Naive thymus-derived CD8-positive, alpha-beta T cell (primary cell): ENCODE data around the gene LSM3. TPM values are rescaled to one million over a fixed set of nuclear protein-coding genes. Genes with fewer than 3 reads are reported as not detected.
"Not testable (repeated sequence)": the region's sequence is repeated elsewhere in the genome, so short reads cannot be mapped to it uniquely, and the experiment has no call there.

Experiments
- ATAC-seq, 2 donors: fragments of 150-1000 bp; cut with Tn5 transposase in 1 of 2; sonication (Bioruptor Pico), chemical (Tn5 transposase) in 1 of 2; 1 replicate in 1 of 2; 2 replicates in 1 of 2; pipeline ENCODE4 v1.10.0; 2021; ENCODE audit warnings: mild to moderate bottlenecking in 2 of 2, moderate library complexity in 2 of 2
- POLR2A ChIA-PET: fragments of 350-600 bp; sonication (Branson Sonifier 250); formaldehyde crosslinking; loops from one replicate; lab custom pipeline; 2021; ENCODE audit warnings: antibody characterized with exemption; lab: Charles Lee
- DNase-seq, 10 donors: peaks; one replicate each; pipeline versions ENCODE4 v3.0.0 to v3.0.0-alpha.2; 2020 to 2022
- H3K27ac Mint-ChIP-seq, 10 donors: one replicate each; pipeline ENCODE4 v1.8.0; 2020 to 2022; ENCODE audit warnings: mild to moderate bottlenecking in 10 of 10, mixed read lengths in 10 of 10, moderate library complexity in 4 of 10, inconsistent platforms in 1 of 10
- H3K27me3 Mint-ChIP-seq, 5 donors: one replicate each; pipeline ENCODE4 v1.8.0; 2021 to 2022; ENCODE audit warnings: mixed read lengths in 5 of 5
- H3K36me3 Mint-ChIP-seq, 3 donors: one replicate each; pipeline ENCODE4 v1.8.0; 2020 to 2022; ENCODE audit warnings: mixed read lengths in 3 of 3, mild to moderate bottlenecking in 2 of 3, inconsistent platforms in 1 of 3
- H3K4me1 Mint-ChIP-seq, 4 donors: one replicate each; pipeline ENCODE4 v1.8.0; 2021 to 2022; ENCODE audit warnings: mixed read lengths in 4 of 4
- H3K4me3 Mint-ChIP-seq, 10 donors: one replicate each; pipeline ENCODE4 v1.8.0; 2020 to 2022; ENCODE audit warnings: mild to moderate bottlenecking in 10 of 10, mixed read lengths in 10 of 10, moderate library complexity in 6 of 10, inconsistent platforms in 1 of 10
- H3K9me3 Mint-ChIP-seq, 9 donors: one replicate each; pipeline ENCODE4 v1.8.0; 2020 to 2022; ENCODE audit warnings: mixed read lengths in 9 of 9, mild to moderate bottlenecking in 3 of 9, inconsistent platforms in 1 of 9, moderate library complexity in 1 of 9
- polyA plus RNA-seq, 3 donors: library from polyadenylated mRNA; unstranded; fragments of 300-500 nt; fragmentation: Illumina TruSeq; gene quantifications; one replicate each; pipeline ENCODE4 v1.2.3, GENCODE V29; 2021
- total RNA-seq, 8 experiments: library from RNA in 2 of 8; stranded (reverse) in 2 of 8; gene quantifications; one replicate each; pipeline ENCODE4 v1.2.3 and lab custom pipeline; 2021 to 2026

LSM3 gene
- total and polyA plus RNA-seq, 5 experiments from 2014 or later = 10.4 to 26.5 (median 20.8) TPM

DNA sequence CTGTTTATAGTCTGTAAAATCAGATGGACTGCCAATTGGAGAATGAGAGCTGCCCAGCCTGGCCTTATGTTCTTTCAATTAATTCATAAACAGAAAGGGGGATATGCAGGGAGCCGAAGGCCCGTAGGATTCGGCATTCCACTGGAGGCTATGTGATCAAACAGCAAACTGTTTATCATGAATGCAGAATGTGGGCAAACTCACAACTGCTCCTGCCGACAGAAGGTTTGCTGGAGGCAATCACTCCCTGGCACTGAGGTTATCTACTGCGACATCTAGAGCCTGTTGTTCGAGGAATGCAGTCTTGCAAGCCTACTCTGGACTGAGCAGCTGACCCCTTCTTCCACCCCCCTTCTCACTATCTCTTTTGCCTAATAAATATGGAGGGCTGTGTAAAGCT is 51.1 kb downstream of the LSM3 start:
- POLR2A ChIA-PET, DNase-seq, ATAC-seq, H3K27ac Mint-ChIP-seq, H3K4me3 Mint-ChIP-seq: not testable (repeated sequence)
- H3K4me1 Mint-ChIP-seq = peaks cover 3 to 14% (median 8%) of the 10 kb centered on the region in 4 donors
- peaks cover 26 to 71% (median 40%) of the 10 kb centered on the region in 5 donors for H3K27me3 Mint-ChIP-seq
- peaks cover 0 to 21% (median 12%) of the 10 kb centered on the region in 9 donors for H3K9me3 Mint-ChIP-seq
- peaks cover 3 to 11% (median 5%) of the 10 kb centered on the region in 3 donors for H3K36me3 Mint-ChIP-seq

DNA sequence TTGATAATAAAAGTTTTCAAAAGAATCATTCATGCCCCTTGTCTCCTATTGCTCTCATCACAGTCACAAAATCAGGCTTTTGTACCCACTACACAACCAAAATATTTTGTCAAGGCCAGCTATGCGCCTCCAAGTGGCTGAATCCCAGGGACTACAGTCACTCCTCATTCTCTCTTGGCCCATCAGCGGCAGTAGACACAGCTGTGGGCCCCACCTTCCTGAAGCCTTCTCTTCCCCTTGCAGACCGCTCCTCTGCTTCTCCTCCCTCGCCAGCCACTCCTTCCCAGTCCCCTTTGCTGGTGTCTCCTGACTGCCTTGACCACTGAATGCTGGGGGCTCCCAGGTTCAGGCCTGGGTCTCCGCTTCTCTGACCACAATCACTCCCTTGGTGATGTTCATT is 52.1 kb downstream of the LSM3 start:
- Mint-ChIP-seq H3K36me3 (peaks cover 3 to 11% (median 5%) of the 10 kb centered on the region in 3 donors), H3K9me3 (peaks cover 0 to 23% (median 10%) of the 10 kb centered on the region in 9 donors), H3K27ac (no peak overlapping the region), H3K4me1 (peaks cover 3 to 14% (median 7%) of the 10 kb centered on the region in 4 donors), H3K4me3 (no peak overlapping the region), H3K27me3 (peaks cover 25 to 69% (median 44%) of the 10 kb centered on the region in 5 donors)
- POLR2A ChIA-PET = no interaction called here
- no peak for DNase-seq
- ATAC-seq = no peak

- POLR2A ChIA-PET = no interaction called here
- H3K27ac Mint-ChIP-seq = no peak overlapping the region
- no peak overlapping the region for H3K4me3 Mint-ChIP-seq
- no peak for DNase-seq
- ATAC-seq = no peak
- peaks cover 3 to 14% (median 7%) of the 10 kb centered on the region in 4 donors for H3K4me1 Mint-ChIP-seq
- peaks cover 3 to 11% (median 6%) of the 10 kb centered on the region in 3 donors for H3K36me3 Mint-ChIP-seq
- H3K9me3 Mint-ChIP-seq = peaks cover 0 to 23% (median 10%) of the 10 kb centered on the region in 9 donors
- peaks cover 26 to 67% (median 40%) of the 10 kb centered on the region in 5 donors for H3K27me3 Mint-ChIP-seq
Measured at GRCh38 chr3:14231145-14231990, 52.8 kb downstream of the LSM3 start.

DNA sequence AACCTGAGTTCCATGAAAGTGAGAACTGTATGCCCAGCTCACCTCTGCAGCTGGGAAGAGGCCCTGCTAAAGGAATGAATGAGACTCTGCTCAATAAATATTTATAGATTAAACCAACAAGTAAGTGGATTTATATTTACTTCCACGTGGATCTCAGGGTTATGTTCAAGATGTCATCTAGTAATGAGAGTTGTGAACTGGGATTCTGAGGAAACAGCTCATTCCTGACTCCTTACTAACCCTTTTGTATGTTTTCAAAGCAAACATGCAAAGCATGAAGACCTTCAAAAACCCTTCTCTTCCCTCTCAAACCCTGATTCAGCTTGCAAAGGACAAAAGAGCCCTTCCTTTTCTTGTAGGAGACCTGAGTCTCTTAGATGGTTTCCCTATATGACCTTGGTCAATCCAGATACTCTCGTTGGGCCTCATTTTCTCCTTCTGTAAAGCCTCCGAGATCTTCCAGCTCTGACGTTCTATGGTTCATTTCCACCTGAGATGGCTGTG is 53.4 kb downstream of the LSM3 start:
- peaks cover 26 to 67% (median 40%) of the 10 kb centered on the region in 5 donors for H3K27me3 Mint-ChIP-seq
- POLR2A ChIA-PET = no interaction called here
- H3K4me3 Mint-ChIP-seq = no peak overlapping the region
- no peak for DNase-seq
- no peak for ATAC-seq
- H3K9me3 Mint-ChIP-seq = peaks cover 0 to 23% (median 10%) of the 10 kb centered on the region in 9 donors
- no peak overlapping the region for H3K27ac Mint-ChIP-seq
- H3K4me1 Mint-ChIP-seq = peaks cover 3 to 14% (median 7%) of the 10 kb centered on the region in 4 donors
- peaks cover 3 to 11% (median 6%) of the 10 kb centered on the region in 3 donors for H3K36me3 Mint-ChIP-seq

GRCh38 chr3:14234251-14235002 is 55.8 kb downstream of the LSM3 start:
- no peak for DNase-seq
- Mint-ChIP-seq H3K36me3 (peaks cover 3 to 11% (median 6%) of the 10 kb centered on the region in 3 donors), H3K4me3 (no peak overlapping the region)

GRCh38 chr3:14235003-14235911 is 56.6 kb downstream of the LSM3 start:
- Mint-ChIP-seq H3K9me3 (peaks cover 0 to 23% (median 10%) of the 10 kb centered on the region in 9 donors), H3K4me3 (no peak overlapping the region), H3K36me3 (peaks cover 3 to 11% (median 6%) of the 10 kb centered on the region in 3 donors), H3K27ac (no peak overlapping the region), H3K4me1 (peaks cover 3 to 14% (median 7%) of the 10 kb centered on the region in 4 donors), H3K27me3 (peaks cover 22 to 53% (median 35%) of the 10 kb centered on the region in 5 donors)
- POLR2A ChIA-PET = no interaction called here
- ATAC-seq = no peak
- DNase-seq = no peak

More at GRCh38 chr3:14234251-14235002, 55.8 kb downstream of the LSM3 start:
- peaks cover 25 to 58% (median 36%) of the 10 kb centered on the region in 5 donors for H3K27me3 Mint-ChIP-seq
- no peak for ATAC-seq
- peaks cover 3 to 14% (median 7%) of the 10 kb centered on the region in 4 donors for H3K4me1 Mint-ChIP-seq
- POLR2A ChIA-PET = no interaction called here
- H3K27ac Mint-ChIP-seq = no peak overlapping the region
- peaks cover 0 to 23% (median 10%) of the 10 kb centered on the region in 9 donors for H3K9me3 Mint-ChIP-seq

DNA sequence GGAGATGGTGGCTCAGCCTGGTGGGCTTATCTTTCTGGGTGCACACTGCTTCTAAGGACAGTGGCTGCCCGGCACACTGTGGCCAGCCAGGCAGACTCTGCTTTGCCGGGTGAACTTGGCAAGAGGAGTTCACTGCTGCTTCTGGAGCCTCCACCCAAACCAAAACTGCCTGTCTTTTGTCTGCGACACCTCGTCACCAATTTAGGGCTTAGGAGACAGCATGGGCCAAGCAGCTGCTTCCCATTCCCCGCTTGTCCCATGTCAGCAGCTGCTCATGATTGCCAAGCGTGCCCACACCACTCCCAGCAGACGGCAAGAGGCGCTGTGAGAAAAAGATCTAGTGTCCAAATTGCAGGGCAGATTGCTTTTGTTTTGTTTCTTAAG is 57.3 kb downstream of the LSM3 start:
- peaks cover 3 to 11% (median 6%) of the 10 kb centered on the region in 3 donors for H3K36me3 Mint-ChIP-seq
- no peak overlapping the region for H3K27ac Mint-ChIP-seq
- H3K9me3 Mint-ChIP-seq = peaks cover 0 to 23% (median 10%) of the 10 kb centered on the region in 9 donors
- POLR2A ChIA-PET = no interaction called here
- ATAC-seq = no peak
- H3K4me3 Mint-ChIP-seq = no peak overlapping the region
- H3K4me1 Mint-ChIP-seq = peaks cover 3 to 14% (median 7%) of the 10 kb centered on the region in 4 donors
- H3K27me3 Mint-ChIP-seq = peaks cover 20 to 46% (median 33%) of the 10 kb centered on the region in 5 donors
- DNase-seq = no peak

- peaks cover 3 to 14% (median 7%) of the 10 kb centered on the region in 4 donors for H3K4me1 Mint-ChIP-seq
- peaks cover 3 to 11% (median 6%) of the 10 kb centered on the region in 3 donors for H3K36me3 Mint-ChIP-seq
- POLR2A ChIA-PET = interaction anchor here (0.5 kb wide), 1 partner anchor 297 kb away, joined by 4 read pairs; no protein-coding TSS in a partner anchor
- DNase-seq (no peak), ATAC-seq (no peak)
- no peak overlapping the region for H3K27ac Mint-ChIP-seq
- H3K9me3 Mint-ChIP-seq = peaks cover 0 to 23% (median 10%) of the 10 kb centered on the region in 9 donors
- no peak overlapping the region for H3K4me3 Mint-ChIP-seq
- peaks cover 14 to 36% (median 24%) of the 10 kb centered on the region in 5 donors for H3K27me3 Mint-ChIP-seq
Measured at GRCh38 chr3:14236902-14237301, 58.3 kb downstream of the LSM3 start.

DNA sequence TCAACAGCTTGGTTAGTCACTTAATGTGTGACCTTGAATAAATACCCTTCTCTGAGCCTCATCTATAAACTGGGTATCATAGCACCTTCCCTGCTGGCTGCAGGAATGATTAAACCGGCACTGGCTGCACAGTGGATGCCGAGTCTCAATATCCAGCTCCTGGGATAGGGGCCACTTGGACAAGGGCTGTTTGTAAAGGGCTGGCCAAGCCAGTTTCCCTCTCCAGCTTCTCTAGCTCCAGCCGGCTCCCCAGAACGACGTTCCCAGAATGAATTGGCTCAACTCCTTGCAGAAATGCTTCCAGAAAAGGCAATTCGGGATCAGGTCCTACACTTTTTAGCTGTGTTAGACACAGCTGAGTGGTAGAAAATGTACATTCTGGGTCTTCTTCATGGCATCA is 58.8 kb downstream of the LSM3 start:
- Mint-ChIP-seq H3K36me3 (peaks cover 3 to 11% (median 6%) of the 10 kb centered on the region in 3 donors), H3K9me3 (peaks cover 0 to 23% (median 10%) of the 10 kb centered on the region in 9 donors), H3K27ac (no peak overlapping the region), H3K27me3 (peaks cover 13 to 31% (median 21%) of the 10 kb centered on the region in 5 donors), H3K4me3 (no peak overlapping the region), H3K4me1 (peaks cover 3 to 11% (median 6%) of the 10 kb centered on the region in 4 donors)
- no peak for DNase-seq
- ATAC-seq = no peak
- POLR2A ChIA-PET = interaction anchor here (0.5 kb wide), 1 partner anchor 298 kb away, joined by 4 read pairs; no protein-coding TSS in a partner anchor

- peaks cover 9 to 26% (median 14%) of the 10 kb centered on the region in 5 donors for H3K27me3 Mint-ChIP-seq
- POLR2A ChIA-PET = no interaction called here
Measured at GRCh38 chr3:14238356-14238755, 59.7 kb downstream of the LSM3 start.

DNA sequence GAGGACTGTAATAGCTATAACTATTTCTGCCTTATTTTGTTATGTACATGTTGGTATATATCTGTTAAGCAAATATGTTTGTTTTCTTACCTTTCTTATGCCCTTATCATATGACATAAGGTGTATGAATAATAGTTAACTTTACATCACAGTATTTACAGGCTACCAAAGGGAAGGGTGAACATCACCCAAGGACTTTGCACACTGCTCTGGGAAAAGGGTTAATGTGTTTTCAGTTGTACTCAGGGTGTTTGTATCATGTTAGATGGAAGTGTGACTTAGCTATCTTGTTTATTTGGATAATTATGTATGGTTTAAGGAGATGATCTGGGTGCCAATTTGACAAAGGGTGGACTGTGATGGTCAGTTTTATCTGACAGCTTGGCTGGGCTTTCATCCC is 60.3 kb downstream of the LSM3 start:
- Mint-ChIP-seq H3K27ac (no peak overlapping the region), H3K9me3 (peaks cover 0 to 10% (median 3%) of the 10 kb centered on the region in 9 donors), H3K4me1 (peaks cover 0 to 2% (median 0%) of the 10 kb centered on the region in 4 donors), H3K4me3 (no peak overlapping the region), H3K36me3 (peaks cover 0 to 1% (median 0%) of the 10 kb centered on the region in 3 donors), H3K27me3 (peaks cover 5 to 26% (median 10%) of the 10 kb centered on the region in 5 donors)
- DNase-seq (no peak), ATAC-seq (no peak)
- POLR2A ChIA-PET = no interaction called here

More at GRCh38 chr3:14238356-14238755, 59.7 kb downstream of the LSM3 start:
- H3K27ac Mint-ChIP-seq = no peak overlapping the region
- H3K9me3 Mint-ChIP-seq = peaks cover 0 to 16% (median 6%) of the 10 kb centered on the region in 9 donors
- no peak overlapping the region for H3K4me3 Mint-ChIP-seq
- DNase-seq = no peak
- H3K36me3 Mint-ChIP-seq = peaks cover 0 to 6% (median 5%) of the 10 kb centered on the region in 3 donors
- no peak for ATAC-seq
- peaks cover 0 to 4% (median under 1%) of the 10 kb centered on the region in 4 donors for H3K4me1 Mint-ChIP-seq
